Muscle of arm (tissue), 14 donors: ENCODE data around the gene KAT2B. TPM values are rescaled to one million over a fixed set of nuclear protein-coding genes. Genes with fewer than 3 reads are reported as not detected.
"Not testable (repeated sequence)": the region's sequence is repeated elsewhere in the genome, so short reads cannot be mapped to it uniquely, and the experiment has no call there.

Experiments used
- DNase-seq: peaks from one replicate; pipeline ENCODE4 v3.0.0-alpha.2; 2013
- long read RNA-seq, 11 donors: transcript quantifications; one replicate each; lab custom pipeline, GENCODE V29; 2026
- polyA plus RNA-seq, 12 donors: library from polyadenylated mRNA; unstranded; fragments of 120-200 nt; gene quantifications; one replicate each; pipeline ENCODE4 v1.2.1, GENCODE V29; 2013; ENCODE audit not compliant: insufficient read length in 12 of 12

KAT2B gene
- polyA plus RNA-seq, result 10 to 100 TPM in 11 of 12 donors, not detected in 1; 15.4 to 31.3 (median 25.7) TPM
- long read RNA-seq, donor 1, result 0 reads
- long read RNA-seq, donor 2, result 0 reads
- long read RNA-seq, donor 3, partial matches to known transcripts, result 0 of 1 reads
- long read RNA-seq, donor 3, other reads (novel, unspliced or antisense), result 0 of 1 reads
- long read RNA-seq, donor 4, result 0 reads
- long read RNA-seq, donor 5, full-length matches to known transcripts, result 2 of 2 reads
- long read RNA-seq, donor 5, partial matches to known transcripts, result 0 of 2 reads
- long read RNA-seq, donor 5, other reads (novel, unspliced or antisense), result 0 of 2 reads
- long read RNA-seq, donor 6, full-length matches to known transcripts, result 1 of 1 reads
- long read RNA-seq, donor 6, partial matches to known transcripts, result 0 of 1 reads
- long read RNA-seq, donor 6, other reads (novel, unspliced or antisense), result 0 of 1 reads
- long read RNA-seq, donor 7, full-length matches to known transcripts, result 1 of 1 reads
- long read RNA-seq, donor 7, partial matches to known transcripts, result 0 of 1 reads
- long read RNA-seq, donor 7, other reads (novel, unspliced or antisense), result 0 of 1 reads
- long read RNA-seq, donor 8, result 0 reads
- long read RNA-seq, donor 9, result 0 reads
- long read RNA-seq, donor 10, full-length matches to known transcripts, result 1 of 1 reads
- long read RNA-seq, donor 10, partial matches to known transcripts, result 0 of 1 reads
- long read RNA-seq, donor 10, other reads (novel, unspliced or antisense), result 0 of 1 reads
- long read RNA-seq, donor 11, full-length matches to known transcripts, result 1 of 1 reads
- long read RNA-seq, donor 11, partial matches to known transcripts, result 0 of 1 reads
- long read RNA-seq, donor 11, other reads (novel, unspliced or antisense), result 0 of 1 reads

DNA sequence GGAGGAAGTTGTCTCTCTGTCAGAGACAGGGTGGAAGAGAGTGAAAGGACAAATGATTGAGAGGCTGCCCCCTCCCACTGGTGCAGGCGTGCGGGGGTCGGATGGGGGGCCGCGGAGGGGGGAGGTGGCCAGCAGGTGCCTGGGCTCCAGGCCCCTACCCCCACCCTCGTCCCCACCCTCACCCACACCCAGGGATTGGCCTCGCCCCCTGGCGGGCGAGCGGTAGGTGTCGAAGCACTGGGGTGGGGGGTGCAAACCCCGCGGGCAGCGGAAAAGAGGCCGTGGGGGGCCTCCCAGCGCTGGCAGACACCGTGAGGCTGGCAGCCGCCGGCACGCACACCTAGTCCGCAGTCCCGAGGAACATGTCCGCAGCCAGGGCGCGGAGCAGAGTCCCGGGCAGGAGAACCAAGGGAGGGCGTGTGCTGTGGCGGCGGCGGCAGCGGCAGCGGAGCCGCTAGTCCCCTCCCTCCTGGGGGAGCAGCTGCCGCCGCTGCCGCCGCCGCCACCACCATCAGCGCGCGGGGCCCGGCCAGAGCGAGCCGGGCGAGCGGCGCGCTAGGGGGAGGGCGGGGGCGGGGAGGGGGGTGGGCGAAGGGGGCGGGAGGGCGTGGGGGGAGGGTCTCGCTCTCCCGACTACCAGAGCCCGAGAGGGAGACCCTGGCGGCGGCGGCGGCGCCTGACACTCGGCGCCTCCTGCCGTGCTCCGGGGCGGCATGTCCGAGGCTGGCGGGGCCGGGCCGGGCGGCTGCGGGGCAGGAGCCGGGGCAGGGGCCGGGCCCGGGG lies at the start of gene KAT2B:
Gene KAT2B, plus strand, starts transcription at position 682 of the 783 bp plus-strand sequence. Its CDS starts 32 bp downstream, at position 714.
- peak; percentile 75 for DNase-seq

DNA sequence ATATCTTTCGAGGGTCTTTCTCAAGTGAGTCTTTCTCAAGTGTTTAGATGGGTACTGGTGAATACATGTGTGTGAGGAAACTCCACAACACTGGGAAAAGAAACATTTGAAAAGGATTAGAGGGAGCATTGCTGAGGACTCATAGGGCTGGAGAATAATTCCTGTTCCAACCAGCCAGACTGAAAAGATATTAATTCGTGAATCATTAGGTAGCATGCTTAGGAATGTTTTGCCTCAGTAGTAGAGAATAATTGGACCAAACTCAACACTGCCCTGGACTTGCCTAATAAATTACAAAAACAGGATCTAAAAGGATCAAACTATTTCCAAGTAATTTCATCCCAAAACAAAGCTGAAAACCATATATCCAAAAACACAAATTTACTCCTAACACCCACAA lies 45.5 kb upstream of the KAT2B start:
- peak; percentile 45 for DNase-seq

- no peak for DNase-seq
Observed at GRCh38 chr3:19997502-19997901, 42.7 kb upstream of the KAT2B start.

GRCh38 chr3:20001932-20002331 lies 38.3 kb upstream of the KAT2B start:
- no peak for DNase-seq

DNA sequence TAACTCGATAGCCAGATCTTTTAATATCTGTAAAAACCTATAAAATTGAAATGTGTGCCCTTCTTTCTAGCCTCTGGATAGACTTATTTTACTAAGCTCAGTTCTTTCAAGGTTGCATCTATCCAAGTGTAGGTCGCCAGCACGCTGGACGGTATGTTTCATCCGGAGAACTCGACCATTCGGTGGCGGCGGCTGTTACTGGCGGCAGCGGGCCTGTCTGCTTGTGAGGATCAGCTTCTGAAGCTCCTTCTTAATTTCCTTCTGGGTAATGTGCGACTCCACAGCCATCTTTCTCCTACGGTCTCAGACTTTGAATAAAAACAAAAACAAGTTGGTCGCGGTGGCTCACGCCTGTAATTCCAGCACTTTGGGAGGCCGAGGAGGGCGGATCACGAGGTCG lies 32.3 kb upstream of the KAT2B start:
- no peak for DNase-seq

DNA sequence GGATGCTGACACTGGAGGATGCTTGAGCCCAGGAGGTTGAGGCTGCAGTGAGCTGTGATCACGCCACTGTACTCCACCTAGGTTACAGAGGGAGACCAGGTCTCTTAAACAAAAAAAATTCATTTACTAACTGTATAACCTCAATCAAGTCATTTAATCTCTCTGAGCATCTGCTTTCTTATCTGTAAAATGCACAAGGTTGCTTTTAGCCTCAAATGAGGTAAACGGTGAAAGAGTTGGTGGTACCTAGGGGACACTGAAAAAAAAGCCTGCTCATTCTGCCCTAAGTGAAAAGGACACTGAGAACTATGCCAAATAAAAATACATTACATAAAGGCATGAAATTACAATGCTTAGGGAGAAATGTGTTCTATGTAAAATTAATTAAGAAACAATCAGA lies 31.6 kb upstream of the KAT2B start:
- no peak for DNase-seq

DNA sequence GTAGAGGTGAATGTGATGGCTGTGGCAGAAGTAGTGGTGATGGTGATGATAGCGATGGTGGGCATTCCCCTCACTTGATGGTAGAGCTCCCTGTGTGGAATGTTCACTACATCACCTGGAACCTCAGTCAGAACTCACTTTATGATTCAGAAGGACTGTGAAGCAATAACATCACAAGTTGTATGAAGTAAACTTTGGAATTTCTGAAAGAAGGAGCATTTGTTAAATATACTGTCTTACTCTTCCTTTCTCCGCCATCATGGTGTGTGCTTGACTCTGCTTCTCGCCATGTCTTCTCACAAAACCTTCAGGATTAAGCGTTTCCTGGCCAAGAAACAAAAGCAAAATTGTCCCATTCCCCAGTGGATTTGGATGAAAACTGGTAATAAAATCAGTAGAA lies 28.1 kb upstream of the KAT2B start, which contains the start of gene PP2D1:
Gene PP2D1, minus strand, starts transcription at position 101 of the 400 bp plus-strand sequence. CDS start 192 bp downstream, outside the sequence.
- no peak for DNase-seq

DNA sequence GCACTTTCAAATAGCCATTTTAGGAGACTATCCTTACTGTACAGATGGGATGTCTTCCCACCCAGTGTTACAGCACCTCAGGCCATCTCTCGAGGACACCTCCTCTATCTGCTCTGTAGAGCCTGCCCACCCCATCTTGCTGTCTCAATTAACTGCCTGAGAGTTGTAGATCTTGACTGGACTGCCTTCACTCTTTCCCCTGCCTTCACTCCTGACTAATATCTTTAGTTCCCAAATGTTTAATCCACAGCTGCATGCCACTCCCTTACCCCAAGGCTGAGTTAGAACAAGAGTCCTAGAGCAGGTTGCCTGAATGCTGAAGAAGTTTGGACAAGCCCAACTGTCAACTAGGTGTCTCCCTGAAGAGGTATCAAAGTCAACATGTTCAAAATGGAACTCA lies 26.9 kb upstream of the KAT2B start:
- no peak for DNase-seq

- DNase-seq, result no peak
Observed at GRCh38 chr3:20015525-20015924, 24.7 kb upstream of the KAT2B start.

DNA sequence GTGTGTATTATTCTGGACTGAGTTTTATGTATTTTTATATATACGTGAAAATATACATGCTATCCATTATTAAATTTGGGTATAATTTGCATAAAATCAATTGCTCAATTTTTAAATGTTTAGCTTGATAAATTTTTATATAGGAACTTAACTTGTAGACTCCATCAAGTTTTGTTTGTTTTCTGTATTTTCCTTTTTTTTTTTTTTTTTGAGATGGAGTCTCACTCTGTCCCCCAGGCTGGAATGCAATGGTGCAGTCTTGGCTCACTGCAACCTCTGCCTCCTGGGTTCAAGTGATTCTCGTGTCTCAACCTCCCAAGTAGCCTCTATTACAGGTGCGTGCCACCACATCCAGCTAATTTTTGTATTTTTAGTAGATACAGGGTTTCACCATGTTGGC lies 24.2 kb upstream of the KAT2B start:
- DNase-seq, result not testable (repeated sequence)

DNA sequence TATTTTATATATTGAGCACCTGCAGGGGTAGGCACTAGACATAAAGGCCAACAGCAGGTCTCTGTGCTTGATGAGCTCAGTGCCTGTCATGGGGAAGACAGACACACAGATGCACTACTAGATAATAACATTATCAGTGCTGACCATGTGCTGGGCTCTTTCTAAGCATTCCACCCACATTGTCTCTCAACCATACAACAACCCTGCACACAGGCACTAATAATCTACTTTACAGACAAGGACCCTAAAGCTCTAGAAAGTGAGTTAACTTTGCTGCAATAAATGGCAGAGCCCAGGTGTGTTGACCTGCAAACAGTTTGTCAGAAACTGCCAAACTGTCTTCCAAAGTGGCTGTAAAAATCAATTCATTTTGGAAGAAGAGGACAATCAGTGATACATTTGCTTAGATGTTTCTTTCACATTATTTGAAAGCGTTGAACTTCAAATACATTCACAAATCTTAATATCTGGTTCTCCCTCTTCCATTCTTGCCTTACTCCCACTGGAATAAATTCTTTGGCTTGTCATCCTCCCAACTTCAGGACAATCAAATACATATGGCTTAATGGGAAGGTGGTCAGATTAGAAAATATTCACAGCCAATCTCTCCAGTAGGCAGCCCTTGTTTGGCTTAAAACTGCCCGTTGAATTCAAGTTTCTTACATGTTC lies 17.2 kb upstream of the KAT2B start:
- DNase-seq, result no peak

DNA sequence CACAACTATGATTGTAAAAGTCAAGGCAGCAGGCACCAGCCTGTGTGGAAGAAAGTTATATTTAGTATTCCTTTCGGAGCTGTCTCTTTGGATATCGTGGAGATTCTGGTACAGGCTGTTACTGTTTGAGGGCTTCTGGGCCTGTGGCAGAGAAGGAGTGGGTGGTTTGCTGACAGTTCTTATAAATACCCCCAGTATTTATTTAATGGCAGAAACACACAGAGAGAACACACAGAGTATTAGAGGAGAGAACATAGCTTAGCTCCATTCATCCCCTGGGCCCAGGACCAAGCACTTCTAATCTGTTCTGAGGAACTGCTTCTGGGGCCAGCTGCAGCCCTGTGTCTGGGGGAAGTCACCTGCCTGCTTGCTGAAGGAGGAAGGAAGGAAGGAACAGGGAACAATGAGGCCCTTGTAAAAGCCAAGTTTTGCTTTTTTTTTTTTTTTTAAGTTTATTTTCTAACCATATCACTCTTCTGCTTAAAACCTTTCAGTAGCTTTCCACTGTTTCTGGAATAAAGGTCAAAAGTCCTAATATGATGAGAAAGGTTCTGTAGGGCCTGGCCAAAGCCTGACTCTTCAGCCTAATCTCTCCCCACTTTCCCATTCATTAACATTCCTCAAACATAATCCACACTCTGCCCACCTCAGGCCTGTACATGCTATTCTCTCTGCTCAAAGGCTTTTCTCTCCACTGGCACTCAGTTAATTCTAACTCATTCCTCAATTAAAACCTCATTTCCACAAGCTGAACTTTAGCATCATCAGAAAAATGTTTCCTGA lies 16.4 kb upstream of the KAT2B start:
- DNase-seq, result no peak

- no peak for DNase-seq
Observed at GRCh38 chr3:20027136-20027535, 13.1 kb upstream of the KAT2B start.

- no peak for DNase-seq
Observed at GRCh38 chr3:20028905-20029331, 11.3 kb upstream of the KAT2B start.

- not testable (repeated sequence) for DNase-seq
Observed at GRCh38 chr3:20031939-20032338, 8.3 kb upstream of the KAT2B start.

DNA sequence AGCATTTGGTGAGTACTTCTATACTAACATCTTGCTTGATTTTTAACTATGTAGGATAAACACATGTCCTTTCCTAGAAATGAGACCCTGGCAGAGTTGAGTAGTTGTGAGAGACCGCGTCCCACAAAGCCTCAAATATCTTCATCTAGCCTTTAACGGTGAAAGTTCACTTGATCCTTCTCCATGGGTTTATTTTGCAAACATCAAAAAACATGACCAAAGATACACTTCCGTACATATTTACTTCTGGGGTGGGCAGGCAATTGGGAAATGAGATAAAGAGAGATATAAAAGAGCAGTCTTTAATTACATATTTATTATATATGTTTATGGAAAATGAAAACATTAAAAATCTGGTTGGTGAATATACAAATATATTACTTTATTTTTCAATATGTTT lies 5.2 kb upstream of the KAT2B start:
- DNase-seq, result no peak

DNA sequence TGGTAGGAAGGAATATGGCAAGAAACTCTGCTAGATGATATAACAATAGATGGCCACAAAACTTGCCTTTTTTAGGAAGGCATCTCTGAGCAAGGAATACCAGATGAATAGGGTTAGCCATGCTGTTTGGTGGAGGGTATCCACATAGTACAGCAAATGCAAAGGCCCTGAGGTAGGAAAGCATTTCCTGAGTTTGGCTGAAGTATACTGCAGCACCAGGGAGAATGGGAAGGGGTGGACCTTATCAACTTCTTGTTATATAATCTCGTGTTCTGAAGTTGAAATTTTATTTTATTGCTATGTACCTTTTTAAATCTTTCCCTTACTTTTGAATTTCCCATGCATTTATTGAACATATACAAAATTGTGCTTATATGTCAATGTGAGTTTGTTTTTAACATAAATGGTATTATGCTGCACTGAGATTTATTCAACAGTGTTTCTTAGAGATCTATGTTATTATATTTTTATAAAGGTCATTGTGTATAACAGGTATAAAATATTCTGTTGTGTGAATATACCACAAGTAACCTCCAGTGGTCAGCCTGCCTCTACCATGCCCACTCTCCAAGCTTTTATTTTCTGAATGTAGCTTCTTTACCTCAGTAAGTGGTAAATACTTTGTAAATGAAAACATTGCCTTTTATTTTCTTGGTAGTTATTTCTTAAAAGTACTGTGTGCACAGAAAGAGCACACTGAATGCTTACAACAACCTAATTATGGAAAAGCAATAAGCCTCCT lies 2.8 kb upstream of the KAT2B start:
- DNase-seq, result no peak

DNA sequence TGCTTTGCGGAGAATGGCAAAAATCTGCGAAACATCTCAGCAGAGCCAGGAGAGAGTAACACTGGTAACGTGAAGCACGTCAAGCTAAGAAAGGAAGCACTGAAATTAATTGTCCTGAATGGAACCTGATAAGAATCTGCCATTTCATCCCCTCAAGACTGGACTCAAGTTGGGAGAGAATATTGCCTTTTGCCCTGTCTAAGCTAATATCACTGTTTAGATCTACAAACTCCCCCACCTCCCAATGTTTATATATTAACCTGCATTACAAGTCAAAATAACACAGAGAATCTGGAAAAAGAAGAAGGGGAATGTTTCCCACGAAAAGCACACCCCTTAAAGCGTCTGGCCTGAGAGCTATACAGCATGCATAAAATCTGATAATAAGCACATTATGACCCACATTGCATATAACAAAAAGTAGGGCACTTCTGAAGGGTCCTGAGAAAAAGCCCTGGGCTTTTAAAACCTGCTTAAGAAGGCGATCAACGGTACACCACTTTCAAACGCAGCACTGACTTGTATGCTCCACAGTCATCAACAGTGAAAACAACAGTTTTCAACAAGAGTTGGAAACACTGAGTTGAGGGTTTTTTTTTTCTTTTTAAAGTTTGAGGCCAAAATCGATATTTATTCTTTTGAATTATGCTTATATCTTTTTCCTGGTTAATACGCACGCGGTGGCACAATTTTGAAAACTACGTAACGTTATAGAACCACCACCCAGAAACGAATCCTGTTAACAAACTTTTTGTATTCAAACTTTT lies 1.4 kb upstream of the KAT2B start:
- DNase-seq, result no peak

DNA sequence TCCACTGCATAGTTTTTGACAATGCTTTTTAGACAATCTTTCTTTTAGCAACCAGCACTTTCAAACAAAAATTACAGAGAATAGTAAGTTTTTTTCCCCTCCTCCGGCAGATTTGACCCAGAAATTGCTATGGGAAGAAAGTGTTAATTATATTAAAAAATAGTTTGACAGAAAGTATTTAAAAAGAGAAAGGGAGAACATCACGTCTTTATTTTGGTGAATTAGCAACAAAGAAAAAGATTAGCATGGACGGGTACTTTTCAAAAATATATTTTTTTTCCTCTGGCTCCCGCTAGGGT lies 831 bp upstream of the KAT2B start:
- DNase-seq, result no peak
